EL (cell line): Measurements from ENCODE around the gene INCA1.
A peak's percentile ranks its signal among the peaks of the same experiment; 100 is the strongest.
"Not testable (repeated sequence)": the region's sequence is repeated elsewhere in the genome, so short reads cannot be mapped to it uniquely, and the experiment has no call there.

Source experiments
- DNase-seq: peaks from one replicate; pipeline ENCODE4 v3.0.0-alpha.2; 2016

Gene INCA1

GRCh38 chr17:4997302-4998026, at the start of gene INCA1, which contains the start of gene KIF1C:
Gene INCA1, minus strand, starts transcription at chr17:4997522. Its CDS starts 3,085 bp downstream, at chr17:4994437.
Gene KIF1C, plus strand, starts transcription at chr17:4997950. Its CDS starts 2,297 bp downstream, at chr17:5000247.
- peak; percentile 90 for DNase-seq

GRCh38 chr17:5045496-5045895, 48.2 kb upstream of the INCA1 start:
- DNase-seq, result no peak

GRCh38 chr17:5044630-5045029, 47.3 kb upstream of the INCA1 start:
- no peak for DNase-seq

- no peak for DNase-seq
Observed at GRCh38 chr17:5043524-5043923, 46.2 kb upstream of the INCA1 start.

- no peak for DNase-seq
Observed at GRCh38 chr17:5042157-5043022, 45.1 kb upstream of the INCA1 start.

- DNase-seq, result no peak
Observed at GRCh38 chr17:5035315-5035714, 38.0 kb upstream of the INCA1 start, which contains the start of gene SLC52A1. Gene SLC52A1, minus strand, starts transcription at chr17:5035426. Its CDS starts 820 bp downstream, at chr17:5034606.

- no peak for DNase-seq
Observed at GRCh38 chr17:5034651-5035050, 37.3 kb upstream of the INCA1 start.

- no peak for DNase-seq
Observed at GRCh38 chr17:5034063-5034462, 36.7 kb upstream of the INCA1 start.

- no peak for DNase-seq
Observed at GRCh38 chr17:5033352-5034015, 36.2 kb upstream of the INCA1 start.

GRCh38 chr17:5032865-5033264, 35.5 kb upstream of the INCA1 start:
- DNase-seq, result no peak

GRCh38 chr17:5031365-5032082, 34.2 kb upstream of the INCA1 start:
- DNase-seq, result peak; percentile 80

- not testable (repeated sequence) for DNase-seq
Observed at GRCh38 chr17:5030168-5030567, 32.8 kb upstream of the INCA1 start.

GRCh38 chr17:5027916-5028315, 30.6 kb upstream of the INCA1 start:
- no peak for DNase-seq

- DNase-seq, result no peak
Observed at GRCh38 chr17:5027299-5027698, 30.0 kb upstream of the INCA1 start.

GRCh38 chr17:5024604-5025003, 27.3 kb upstream of the INCA1 start:
- no peak for DNase-seq

- DNase-seq, result no peak
Observed at GRCh38 chr17:5023588-5024147, 26.3 kb upstream of the INCA1 start.

GRCh38 chr17:5022171-5022711, 24.9 kb upstream of the INCA1 start:
- no peak for DNase-seq

- no peak for DNase-seq
Observed at GRCh38 chr17:5020502-5021023, 23.2 kb upstream of the INCA1 start.

GRCh38 chr17:5019475-5019956, 22.2 kb upstream of the INCA1 start:
- peak; percentile 27 for DNase-seq

GRCh38 chr17:5014357-5014756, 17.0 kb upstream of the INCA1 start:
- no peak for DNase-seq

- peak; percentile 50 for DNase-seq
Observed at GRCh38 chr17:5011928-5012327, 14.6 kb upstream of the INCA1 start.
